K562 (cell line): ENCODE results near the gene CAMSAP2.

ENCODE experiments used
- CEBPB ChIP-seq: fragments of 450-650 bp; IDR thresholded peaks from 2 replicates; pipeline ENCODE4 v1.6.1; 2016; ENCODE audit warnings: missing genetic modification characterization, missing compliant biosample characterization
- CTCF ChIP-seq, 3 experiments: IDR thresholded peaks in 2 of 3; conservative IDR thresholded peaks in 1 of 3; 2 replicates each; pipeline ENCODE4 v1.5.1; 2011 to 2012; ENCODE audit warnings: low read length in 3 of 3, mild to moderate bottlenecking in 3 of 3, control low read depth in 2 of 3, improper control_type of control experiment in 1 of 3, inconsistent platforms in 1 of 3, low read depth in 1 of 3, mixed read lengths in 1 of 3, moderate library complexity in 1 of 3; ENCODE audit not compliant: insufficient read depth in 2 of 3
- E2F8 ChIP-seq: fragments of 450-650 bp; IDR thresholded peaks from 2 replicates; pipeline ENCODE4 v1.7.1; 2018; ENCODE audit warnings: mild to moderate bottlenecking, low read depth; ENCODE audit not compliant: partially characterized antibody
- ESRRA ChIP-seq: fragments of 450-650 bp; IDR thresholded peaks from 2 replicates; pipeline ENCODE4 v1.6.1; 2014; ENCODE audit warnings: low read depth, mild to moderate bottlenecking, moderate library complexity, borderline replicate concordance
- KLF13 ChIP-seq: fragments of 450-650 bp; IDR thresholded peaks from 2 replicates; pipeline ENCODE4 v1.6.1; 2016; ENCODE audit warnings: missing genetic modification characterization, low read depth, mild to moderate bottlenecking, missing compliant biosample characterization, moderate library complexity, borderline replicate concordance
- MEF2D ChIP-seq: conservative IDR thresholded peaks from 2 replicates; pipeline ENCODE4 v1.6.1; 2016; ENCODE audit warnings: low read depth, missing genetic modification characterization, missing compliant biosample characterization
- POLR2A ChIP-seq: fragments of 450-650 bp; conservative IDR thresholded peaks from 2 replicates; pipeline ENCODE4 v1.6.1; 2016
- POLR2AphosphoS5 ChIP-seq: IDR thresholded peaks from 2 replicates; pipeline ENCODE4 v1.6.1; 2011; ENCODE audit warnings: mild to moderate bottlenecking, low read depth, low read length, moderate library complexity; ENCODE audit not compliant: control insufficient read depth, insufficient read depth
- POLR2G ChIP-seq: fragments of 200-400 bp; formaldehyde crosslinking; IDR thresholded peaks from 2 replicates; pipeline ENCODE4 v1.6.1; 2017; ENCODE audit warnings: low read depth, mild to moderate bottlenecking, antibody characterized with exemption, low read length, moderate library complexity
- PRPF4 ChIP-seq: fragments of 200-400 bp; formaldehyde crosslinking; IDR thresholded peaks from one replicate; pipeline ENCODE4 v1.6.1; 2017; ENCODE audit warnings: low read length, low read depth, mild to moderate bottlenecking; ENCODE audit not compliant: insufficient read depth, poor library complexity, severe bottlenecking
- USF1 ChIP-seq: sonication (generic); formaldehyde crosslinking; IDR thresholded peaks from 2 replicates; pipeline ENCODE4 v1.9.0; 2022; ENCODE audit warnings: mild to moderate bottlenecking, missing genetic modification reagents
- ZBTB33 ChIP-seq: sonication (generic); formaldehyde crosslinking; IDR thresholded peaks from 2 replicates; pipeline ENCODE4 v1.8.1; 2023; ENCODE audit warnings: mild to moderate bottlenecking, missing genetic modification reagents
- ZNF121 ChIP-seq: sonication (generic); formaldehyde crosslinking; conservative IDR thresholded peaks from 2 replicates; pipeline ENCODE4 v1.8.0; 2022; ENCODE audit warnings: missing genetic modification reagents

GRCh38 chr1:200727257-200727656, 11.4 kb upstream of the CAMSAP2 start:
- peak; percentile 74 for TF ChIP-seq CEBPB (tag)
- TF ChIP-seq MEF2D (tag) = no peak
- TF ChIP-seq E2F8 = no peak
- no peak for TF ChIP-seq POLR2AphosphoS5
- no peak for TF ChIP-seq POLR2A
- TF ChIP-seq USF1 (CRISPR knock-in tag) = no peak
- no peak for TF ChIP-seq KLF13 (tag)
- TF ChIP-seq POLR2G = no peak
- TF ChIP-seq PRPF4 = no peak
- TF ChIP-seq ESRRA = no peak
- TF ChIP-seq ZBTB33 (CRISPR knock-in tag) = no peak
- TF ChIP-seq ZNF121 (CRISPR knock-in tag) = no peak
- no peak for TF ChIP-seq CTCF (IDR thresholded peaks at IDR 0.05 in 2 of 3, conservative IDR thresholded peaks at IDR 0.05 in 1 of 3; ENCODE audit: insufficient read depth in 2 of 3, low read depth in 1 of 3, low read length in 3 of 3)
